NT2/D1 (cell line): ENCODE measurements around the gene TEKT3.

Source experiments
- SUZ12 ChIP-seq: IDR thresholded peaks from 2 replicates; pipeline ENCODE4 v1.6.1; 2011; ENCODE audit not compliant: insufficient read length, insufficient read depth; ENCODE audit errors: extremely low read depth
- ZNF274 ChIP-seq: IDR thresholded peaks from 2 replicates; pipeline ENCODE4 v1.6.1; 2011; ENCODE audit warnings: mild to moderate bottlenecking, low read depth, low read length

DNA sequence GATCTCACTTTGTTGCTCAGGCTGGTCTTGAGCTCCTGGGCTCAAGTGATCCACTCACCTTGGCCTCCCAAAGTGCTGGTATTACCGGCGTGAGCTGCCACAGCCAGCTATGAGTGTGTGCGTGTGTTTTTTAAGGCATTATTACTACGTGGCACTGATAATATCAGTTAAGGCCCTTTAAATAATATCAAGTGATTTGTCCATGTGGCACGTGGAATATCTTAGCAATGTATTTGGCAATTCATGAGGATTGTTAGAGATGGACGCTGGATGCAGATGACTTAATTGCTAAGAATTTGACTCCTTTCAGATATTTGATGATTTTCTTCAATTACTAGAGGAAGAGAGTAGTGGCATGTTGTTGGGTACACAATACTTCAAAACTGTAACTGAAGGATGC lies 50.8 kb downstream of the TEKT3 start:
- TF ChIP-seq SUZ12 (no peak), ZNF274 (no peak)
